ENCODE data around the gene TNIP1.

DNA sequence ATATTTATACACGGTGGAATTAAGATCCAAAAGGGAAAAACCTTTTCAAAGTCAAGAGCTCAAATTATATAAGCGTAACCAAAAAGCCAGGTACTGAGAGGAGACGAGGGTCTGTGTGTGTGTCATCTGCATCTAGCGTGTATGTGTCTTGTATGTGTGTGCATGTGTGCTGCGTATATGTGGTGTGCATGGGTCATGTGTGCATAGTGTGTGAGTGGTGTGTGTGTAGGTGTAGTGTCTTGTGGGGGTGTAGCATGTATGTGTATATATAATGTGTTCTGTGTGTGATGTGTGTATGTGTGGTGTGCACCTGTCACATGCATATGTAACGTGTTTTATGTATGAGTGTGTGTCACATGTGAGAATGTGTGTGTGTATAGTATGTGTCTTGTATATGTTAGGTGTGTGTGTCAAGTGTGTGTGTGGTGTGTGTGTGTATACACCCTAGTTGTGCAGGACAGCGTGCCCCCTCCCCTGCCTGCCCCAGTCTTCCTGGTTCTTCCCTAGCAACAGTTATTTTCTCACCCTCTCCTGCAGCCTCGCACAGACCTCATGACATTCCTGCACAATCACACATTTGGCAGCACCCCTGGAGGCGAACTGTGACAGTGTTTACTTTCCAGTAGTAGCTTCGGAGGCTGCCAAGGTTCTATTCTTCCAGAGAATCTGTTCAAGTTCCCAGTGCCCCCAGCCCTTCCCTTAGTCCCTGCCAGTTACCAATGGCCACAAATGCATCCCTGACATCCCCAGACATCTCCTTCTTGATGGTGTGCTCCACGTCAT is 27.1 kb upstream of the TNIP1 start:
- TF ChIP-seq ZNF274 (IDR thresholded peaks at IDR 0.05; ENCODE audit: low read depth, low read length) (no peak), SUZ12 (IDR thresholded peaks at IDR 0.05; ENCODE audit: extremely low read depth, insufficient read depth, insufficient read length) (no peak)
